HG03175 (cell line): Measurements from ENCODE around the gene MSL1.

Source experiments
- ATAC-seq: cut with Tn5 transposase; IDR thresholded peaks from one replicate; pipeline ENCODE4 v1.9.1; 2021; ENCODE audit warnings: mild to moderate bottlenecking, moderate library complexity; ENCODE audit not compliant: unreplicated experiment

The MSL1 gene

DNA sequence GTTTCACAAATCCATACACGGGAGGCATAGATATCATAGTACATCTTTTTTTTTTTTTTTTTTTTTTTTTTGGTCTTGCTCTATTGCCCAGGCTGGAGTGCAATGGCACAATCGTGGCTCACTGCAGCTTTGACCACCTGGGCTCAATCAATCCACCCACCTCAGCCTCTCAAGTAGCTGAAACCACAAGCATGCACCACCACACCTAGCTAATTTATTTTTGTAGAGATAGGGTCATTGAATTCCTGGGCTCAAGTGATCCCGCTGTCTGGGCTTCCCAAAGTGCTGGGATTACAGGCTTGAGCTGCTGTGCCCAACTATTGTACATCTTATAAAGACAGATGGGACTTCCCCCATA lies 52.0 kb downstream of the MSL1 start:
- no peak for ATAC-seq

- no peak for ATAC-seq
Observed at GRCh38 chr17:40174514-40174913, 52.7 kb downstream of the MSL1 start.

DNA sequence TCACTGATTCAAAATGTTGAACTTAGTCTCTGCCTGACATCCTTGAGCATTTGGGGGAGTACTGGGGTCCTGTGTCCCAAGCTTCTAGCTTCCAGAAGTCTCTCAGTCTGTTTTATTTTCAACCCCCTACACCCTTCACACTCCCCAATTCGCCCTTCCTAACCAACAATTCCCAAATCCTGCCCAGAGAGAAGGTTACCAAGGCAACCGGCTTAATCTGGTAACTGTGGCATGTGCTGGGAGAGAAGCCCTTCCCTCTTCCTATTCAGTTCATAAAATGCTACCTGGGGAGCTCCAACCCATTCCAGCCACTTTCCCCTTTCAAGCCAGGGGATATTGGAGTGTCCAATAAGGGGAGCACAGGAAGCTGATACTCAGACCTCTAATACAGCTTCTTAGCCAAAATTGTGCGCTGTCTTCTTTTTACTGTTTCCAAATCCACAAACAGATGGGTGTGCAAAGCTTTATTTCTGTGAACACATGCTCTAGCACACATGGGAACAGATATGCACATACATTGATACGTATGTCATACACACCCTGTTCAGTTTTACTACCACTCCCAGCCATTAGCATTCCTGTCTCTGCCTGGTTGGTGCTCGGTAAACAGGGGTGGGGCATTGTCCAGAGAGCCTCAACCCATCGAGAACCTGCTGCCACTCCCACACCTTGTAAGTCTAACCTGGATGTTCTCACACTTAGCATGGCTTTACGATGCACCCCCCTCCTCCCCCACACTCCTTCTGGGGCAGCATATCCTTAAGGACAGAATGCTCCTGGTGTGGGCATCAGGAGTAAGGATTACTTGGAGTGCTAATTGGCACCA lies 54.4 kb downstream of the MSL1 start:
- no peak for ATAC-seq

GRCh38 chr17:40176754-40177110 lies 55.0 kb downstream of the MSL1 start:
- ATAC-seq: no peak

DNA sequence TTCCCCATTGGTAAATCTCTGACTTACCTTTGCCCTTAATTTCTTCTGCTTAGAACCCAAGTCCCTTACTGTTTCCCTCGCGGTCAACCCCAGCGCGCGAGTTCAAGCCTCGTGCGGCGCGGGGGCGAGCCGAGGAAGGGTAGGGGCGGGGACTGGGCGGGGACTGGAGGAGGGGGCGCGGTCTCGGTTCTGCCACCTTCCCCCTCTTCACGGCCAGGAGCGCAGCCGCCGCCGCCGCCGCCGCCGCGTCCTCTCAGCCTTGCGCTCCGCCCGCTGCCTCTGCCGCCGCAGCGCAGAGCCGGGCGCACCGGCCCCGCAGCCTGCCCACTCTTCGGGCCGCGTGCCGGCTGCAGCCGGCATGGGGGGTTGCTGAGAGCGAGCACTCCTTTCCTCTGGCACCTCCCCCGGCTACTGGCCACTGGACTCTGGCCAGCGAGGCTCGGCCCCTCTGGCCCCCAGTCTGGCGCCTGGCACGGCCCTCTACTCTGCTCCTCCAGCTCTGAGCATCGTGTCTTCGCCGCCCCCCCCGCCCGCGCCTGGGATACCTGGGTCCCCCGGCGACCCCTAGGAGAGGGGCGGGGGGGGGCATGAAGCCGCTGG lies 55.6 kb downstream of the MSL1 start, which contains the start of gene RAPGEFL1:
TSS of gene RAPGEFL1 (plus strand) at position 196 of the 600 bp plus-strand sequence. CDS start at position 588, 392 bp downstream.
- peak; percentile 55 for ATAC-seq

DNA sequence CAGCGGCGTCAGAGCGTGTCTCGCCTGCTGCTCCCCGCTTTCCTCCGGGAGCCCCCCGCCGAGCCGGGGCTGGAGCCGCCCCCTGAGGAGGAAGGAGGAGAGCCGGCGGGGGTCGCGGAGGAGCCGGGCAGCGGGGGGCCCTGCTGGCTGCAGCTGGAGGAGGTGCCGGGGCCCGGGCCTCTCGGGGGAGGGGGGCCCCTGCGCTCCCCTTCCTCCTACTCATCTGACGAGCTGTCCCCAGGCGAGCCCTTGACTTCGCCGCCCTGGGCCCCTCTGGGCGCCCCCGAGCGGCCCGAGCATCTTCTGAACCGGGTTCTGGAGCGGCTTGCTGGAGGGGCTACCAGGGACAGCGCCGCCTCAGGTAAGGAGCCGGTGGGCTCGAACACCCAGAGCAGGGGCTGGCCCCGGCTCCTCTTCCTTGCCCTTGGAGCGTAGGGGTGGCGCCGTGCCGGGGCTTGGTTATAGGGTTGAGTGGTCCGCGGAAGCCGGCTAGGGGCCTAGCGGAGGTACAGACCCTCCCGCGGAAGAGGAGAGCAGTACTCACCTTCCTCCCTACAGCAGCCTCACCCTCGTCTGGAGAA lies 56.3 kb downstream of the MSL1 start:
- ATAC-seq: no peak

DNA sequence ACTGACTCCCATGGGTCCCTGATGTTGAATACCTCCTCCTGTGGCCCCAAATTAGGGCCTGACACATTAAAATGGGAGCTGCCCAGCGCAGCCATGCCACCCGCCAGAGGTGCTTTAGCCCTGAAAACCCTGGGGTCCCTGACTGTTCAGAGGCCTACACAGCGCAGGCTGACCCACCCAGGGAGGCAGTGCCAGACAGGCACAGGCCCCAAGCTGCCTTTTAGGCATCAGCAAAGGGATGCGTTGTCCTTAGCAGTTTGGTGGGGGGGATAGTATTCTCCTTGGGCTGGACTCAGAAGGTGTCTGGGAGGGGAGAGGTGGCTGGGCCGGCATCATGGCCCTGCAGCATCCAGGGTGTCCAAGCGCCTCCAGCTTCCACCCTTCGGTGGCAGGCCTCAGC lies 56.9 kb downstream of the MSL1 start:
- ATAC-seq: no peak

DNA sequence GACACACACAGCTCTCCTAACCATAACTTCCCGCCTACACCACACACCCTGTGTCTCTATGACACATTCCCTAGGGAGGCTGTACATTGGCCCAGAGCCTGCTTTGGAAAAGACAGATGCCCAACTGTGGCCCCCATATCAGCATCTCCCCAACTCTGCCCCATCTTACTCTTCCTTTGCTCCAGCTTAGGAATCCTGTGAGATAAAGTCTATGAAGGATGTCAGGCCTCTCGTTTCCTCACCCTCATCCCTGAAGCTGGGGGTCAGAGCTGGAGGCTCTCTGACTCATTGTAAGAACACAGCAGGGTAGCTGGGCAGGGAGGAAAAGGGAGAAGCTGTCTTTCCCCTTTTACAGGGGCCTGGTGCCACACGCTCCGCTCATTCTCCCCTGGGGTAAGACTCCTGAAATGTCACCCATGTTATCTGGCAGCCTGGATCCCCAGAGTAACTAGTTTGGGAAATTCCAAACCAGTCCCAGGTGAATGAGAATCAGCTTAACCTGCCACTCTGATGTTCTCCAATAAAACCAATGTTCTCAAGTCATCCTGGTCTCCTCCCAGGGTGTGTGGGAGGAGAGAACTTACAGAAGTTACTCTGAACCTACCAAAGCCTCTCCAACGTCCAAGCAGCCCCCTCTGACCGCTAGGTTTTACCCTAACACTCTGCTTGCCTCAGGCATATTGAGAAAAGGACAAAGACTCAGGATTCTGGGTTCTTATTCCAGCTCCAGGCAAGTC lies 58.3 kb downstream of the MSL1 start:
- no peak for ATAC-seq

DNA sequence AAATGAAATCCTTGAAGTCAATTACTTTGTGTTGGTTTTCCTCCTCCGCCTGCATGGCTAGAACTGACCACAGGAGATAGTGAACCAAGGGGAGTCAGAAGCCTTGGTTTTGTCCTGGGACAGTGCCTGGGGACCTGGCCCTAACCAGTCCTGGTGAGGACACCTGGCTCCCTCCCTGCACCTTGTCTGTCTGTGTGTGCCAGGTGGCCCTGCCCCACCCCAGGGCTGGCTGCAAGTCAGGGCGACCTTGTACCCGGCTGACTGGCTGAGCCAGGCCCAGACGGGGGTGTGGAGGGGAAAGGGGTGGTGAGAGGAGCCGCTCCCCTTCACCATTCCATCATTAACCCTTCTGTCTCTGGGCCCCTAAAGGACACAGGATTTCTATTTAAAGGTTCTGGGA lies 58.9 kb downstream of the MSL1 start:
- ATAC-seq: no peak

DNA sequence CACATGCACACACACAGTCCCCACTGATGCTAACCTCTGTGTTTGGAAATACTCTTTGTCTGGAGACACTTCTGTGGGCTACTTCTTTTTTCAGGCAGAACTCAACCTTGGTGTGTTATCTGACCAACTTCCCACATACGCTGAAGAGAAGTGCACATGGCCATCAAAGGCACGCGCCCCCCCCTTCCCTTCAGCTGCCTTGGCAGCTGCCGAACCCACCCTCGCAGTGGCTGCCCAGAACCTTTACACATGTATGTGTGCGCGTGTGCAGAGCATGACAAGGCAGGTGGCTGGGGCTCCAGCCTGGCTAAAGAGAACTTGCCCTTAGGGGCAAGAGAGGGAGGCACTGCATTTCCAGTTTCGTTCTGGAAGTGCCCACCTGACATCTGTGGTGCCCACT lies 59.4 kb downstream of the MSL1 start:
- no peak for ATAC-seq

DNA sequence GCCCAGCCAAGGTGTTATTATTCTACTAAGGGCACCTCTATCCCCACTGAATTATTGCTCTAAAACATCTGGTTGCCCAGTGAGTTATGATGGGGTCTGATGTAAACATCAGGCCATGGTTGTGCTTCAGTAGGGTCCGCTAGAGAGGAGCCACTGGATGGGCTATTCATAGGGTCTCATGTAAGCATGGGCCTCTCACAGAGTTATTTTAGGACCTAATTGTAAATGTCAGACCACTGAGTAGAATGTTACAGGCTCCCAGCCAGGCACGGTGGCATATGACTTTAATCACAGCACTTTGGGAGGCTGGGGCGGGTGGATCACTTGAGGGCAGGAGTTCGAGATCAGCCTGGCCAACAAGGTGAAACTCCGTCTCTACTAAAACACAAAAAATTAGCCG lies 60.8 kb downstream of the MSL1 start:
- no peak for ATAC-seq
